Measurements from ENCODE around the gene CLTA. TPM values are rescaled to one million over a fixed set of nuclear protein-coding genes. Genes with fewer than 3 reads are reported as not detected.
A peak's percentile ranks its signal among the peaks of the same experiment; 100 is the strongest.

Gene CLTA
- total RNA-seq, 5 donors from 2014 or later (not counting 1 experiment from before 2014, with no cell fraction given): 40.2 to 79.0 (median 70.0) TPM

GRCh38 chr9:36193023-36193422 is 2.3 kb downstream of the CLTA start:
- H3K27ac ChIP-seq (ENCODE audit: low read length): no peak overlapping the region
- Mint-ChIP-seq H3K9me3 (no peaks in the 10 kb centered on the region), H3K4me1 (peaks cover 52 to 61% (median 60%) of the 10 kb centered on the region in 3 donors), H3K27me3 (peaks cover 0 to 2% of the 10 kb centered on the region in 2 donors), H3K36me3 (peaks cover 22% of the 10 kb centered on the region), H3K4me3 (peak overlapping the region; percentile 91 to 94 (median 92)), H3K27ac (peak overlapping the region in 1 of 2 donors; percentile 18)
- no peaks in the 10 kb centered on the region for H3K9me3 ChIP-seq
- no peaks in the 10 kb centered on the region for H3K27me3 ChIP-seq (replicated peaks in 1 of 2; ENCODE audit: control insufficient read depth in 2 of 2, extremely low read depth in 1 of 2, insufficient read depth in 2 of 2, low read length in 1 of 2)
- CTCF ChIA-PET: interaction anchor here (1.1 to 1.2 kb wide), 2 partner anchors 90 kb away, joined by 3 read pairs; no protein-coding TSS in a partner anchor
- no peak overlapping the region for H3K4me3 ChIP-seq (ENCODE audit: control insufficient read depth in 1 of 2, extremely low read depth in 1 of 2, low read length in 1 of 2)
- WGBS (ENCODE audit: insufficient coverage): 75% methylated on average over 3 of the region's 3 CpGs
- ATAC-seq (replicated peaks in 1 of 4) (no peak), DNase-seq (no peak)
- peaks cover 0 to 13% of the 10 kb centered on the region in 2 donors for H3K36me3 ChIP-seq (ENCODE audit: control insufficient read depth in 2 of 2, extremely low read depth in 1 of 2, insufficient read depth in 1 of 2, low read length in 1 of 2)
- peaks cover 24 to 37% of the 10 kb centered on the region in 2 experiments for H3K4me1 ChIP-seq (ENCODE audit: control insufficient read depth in 1 of 2, extremely low read depth in 1 of 2, insufficient read depth in 2 of 2, low read length in 2 of 2)
- POLR2A ChIA-PET: interaction anchor here in 1 of 2 donors (0.6 kb wide), 1 partner anchor 66 kb away, joined by 4 read pairs; no protein-coding TSS in a partner anchor

- H3K4me1 ChIP-seq (ENCODE audit: control insufficient read depth in 1 of 2, extremely low read depth in 1 of 2, insufficient read depth in 2 of 2, low read length in 2 of 2): peaks cover 24 to 37% of the 10 kb centered on the region in 2 experiments
- Mint-ChIP-seq H3K9me3 (no peaks in the 10 kb centered on the region), H3K4me3 (peak overlapping the region in 2 of 3 donors; percentile 29 to 94), H3K4me1 (peaks cover 52 to 60% (median 58%) of the 10 kb centered on the region in 3 donors), H3K27me3 (no peaks in the 10 kb centered on the region), H3K27ac (no peak overlapping the region), H3K36me3 (peaks cover 27% of the 10 kb centered on the region)
- H3K27ac ChIP-seq (ENCODE audit: low read length): no peak overlapping the region
- no peak for DNase-seq
- no peak for ATAC-seq (replicated peaks in 1 of 4)
- no peak overlapping the region for H3K4me3 ChIP-seq (ENCODE audit: control insufficient read depth in 1 of 2, extremely low read depth in 1 of 2, low read length in 1 of 2)
- 60% methylated on average over 2 of the region's 4 CpGs for WGBS (ENCODE audit: insufficient coverage)
- peaks cover 0 to 25% of the 10 kb centered on the region in 2 donors for H3K36me3 ChIP-seq (ENCODE audit: control insufficient read depth in 2 of 2, extremely low read depth in 1 of 2, insufficient read depth in 1 of 2, low read length in 1 of 2)
- ChIA-PET CTCF (no interaction called here), POLR2A (interaction anchor here in 1 of 2 donors (0.5 kb wide), 1 partner anchor 140 kb away, joined by 8 read pairs; no protein-coding TSS in a partner anchor)
- no peaks in the 10 kb centered on the region for H3K27me3 ChIP-seq (replicated peaks in 1 of 2; ENCODE audit: control insufficient read depth in 2 of 2, extremely low read depth in 1 of 2, insufficient read depth in 2 of 2, low read length in 1 of 2)
- H3K9me3 ChIP-seq: no peaks in the 10 kb centered on the region
Observed at GRCh38 chr9:36194326-36195000, 3.7 kb downstream of the CLTA start.

DNA sequence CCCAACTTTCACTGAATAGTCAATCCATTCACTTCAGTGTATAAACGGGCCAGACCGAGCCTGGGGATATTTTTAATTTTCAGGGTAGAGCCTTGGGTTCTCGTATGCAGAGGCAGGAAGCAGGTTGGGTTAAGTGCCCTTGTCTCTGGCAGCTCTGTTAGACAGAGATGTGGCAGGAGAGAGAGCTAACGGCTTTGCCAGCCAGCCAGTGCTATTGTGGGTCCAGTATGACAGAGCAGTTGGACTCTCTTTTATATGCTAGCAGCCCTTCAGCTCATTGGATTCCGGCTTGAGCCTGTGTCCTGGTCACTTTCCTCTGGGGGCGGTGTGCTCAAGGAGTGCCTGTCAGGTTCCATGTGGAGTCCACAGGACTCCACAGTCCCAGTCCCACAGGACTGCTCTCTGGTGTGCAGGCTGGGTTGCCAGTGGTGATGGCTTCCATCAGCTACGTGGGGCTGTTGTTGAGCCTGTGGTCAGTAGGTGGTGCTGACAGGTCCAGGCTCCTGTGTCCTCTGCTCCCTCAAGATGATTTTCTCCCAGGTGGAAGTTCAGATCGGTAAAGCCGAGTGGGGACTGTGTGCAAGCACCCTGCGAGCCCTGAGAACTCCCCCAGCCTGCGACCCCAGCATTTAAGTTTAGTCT is 14.3 kb downstream of the CLTA start:
- peaks cover 65% of the 10 kb centered on the region for H3K36me3 Mint-ChIP-seq
- Histone ChIP-seq H3K4me1 (ENCODE audit: control insufficient read depth in 1 of 2, extremely low read depth in 1 of 2, insufficient read depth in 2 of 2, low read length in 2 of 2) (peaks cover 0 to 8% of the 10 kb centered on the region in 2 experiments), H3K4me3 (ENCODE audit: control insufficient read depth in 1 of 2, extremely low read depth in 1 of 2, low read length in 1 of 2) (no peak overlapping the region), H3K27me3 (replicated peaks in 1 of 2; ENCODE audit: control insufficient read depth in 2 of 2, extremely low read depth in 1 of 2, insufficient read depth in 2 of 2, low read length in 1 of 2) (no peaks in the 10 kb centered on the region), H3K27ac (ENCODE audit: low read length) (no peak overlapping the region), H3K9me3 (no peaks in the 10 kb centered on the region), H3K36me3 (ENCODE audit: control insufficient read depth in 2 of 2, extremely low read depth in 1 of 2, insufficient read depth in 1 of 2, low read length in 1 of 2) (peaks cover 18 to 94% of the 10 kb centered on the region in 2 donors)
- 100% methylated on average over 9 of the region's 11 CpGs for WGBS (ENCODE audit: insufficient coverage)
- POLR2A ChIA-PET: no interaction called here
- H3K4me1 Mint-ChIP-seq: peaks cover 25 to 49% (median 47%) of the 10 kb centered on the region in 3 donors
- no peak overlapping the region for H3K4me3 Mint-ChIP-seq
- ATAC-seq (replicated peaks in 1 of 4) (no peak), DNase-seq (no peak)
- CTCF ChIA-PET: no interaction called here
- no peaks in the 10 kb centered on the region for H3K9me3 Mint-ChIP-seq
- H3K27ac Mint-ChIP-seq: no peak overlapping the region
- H3K27me3 Mint-ChIP-seq: no peaks in the 10 kb centered on the region

DNA sequence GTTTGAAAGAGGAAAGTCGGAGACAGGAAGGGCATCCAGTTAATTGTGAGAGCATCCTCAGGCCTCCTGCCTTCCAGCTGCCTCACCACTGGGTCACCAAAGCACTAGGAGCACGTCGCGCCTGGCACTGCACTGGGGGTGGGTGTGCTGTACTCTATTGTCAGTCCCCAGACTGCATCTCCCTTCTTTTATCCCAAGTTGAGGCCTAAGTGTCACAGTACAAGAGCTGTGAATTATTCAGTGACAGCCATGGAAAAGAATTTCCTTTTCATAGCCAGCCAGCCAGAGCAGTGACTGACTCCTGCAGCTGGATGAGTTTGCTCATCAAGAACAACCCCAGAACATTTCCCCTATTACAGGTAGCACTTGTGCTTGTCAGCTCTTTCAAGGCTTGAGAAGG is 16.3 kb downstream of the CLTA start:
- H3K36me3 ChIP-seq (ENCODE audit: control insufficient read depth in 2 of 2, extremely low read depth in 1 of 2, insufficient read depth in 1 of 2, low read length in 1 of 2): peaks cover 18 to 93% of the 10 kb centered on the region in 2 donors
- Mint-ChIP-seq H3K27me3 (no peaks in the 10 kb centered on the region), H3K4me3 (no peak overlapping the region), H3K27ac (peak overlapping the region; percentile 40 to 86), H3K9me3 (no peaks in the 10 kb centered on the region), H3K36me3 (peaks cover 74% of the 10 kb centered on the region), H3K4me1 (peaks cover 41 to 66% (median 55%) of the 10 kb centered on the region in 3 donors)
- ChIA-PET CTCF (interaction anchor here in 1 of 2 donors (1.2 kb wide), 1 partner anchor 16 kb away, joined by 3 read pairs; the partner anchor contains the start of gene CLTA), POLR2A (no interaction called here)
- no peaks in the 10 kb centered on the region for H3K27me3 ChIP-seq (replicated peaks in 1 of 2; ENCODE audit: control insufficient read depth in 2 of 2, extremely low read depth in 1 of 2, insufficient read depth in 2 of 2, low read length in 1 of 2)
- peaks cover 0 to 8% of the 10 kb centered on the region in 2 experiments for H3K4me1 ChIP-seq (ENCODE audit: control insufficient read depth in 1 of 2, extremely low read depth in 1 of 2, insufficient read depth in 2 of 2, low read length in 2 of 2)
- H3K4me3 ChIP-seq (ENCODE audit: control insufficient read depth in 1 of 2, extremely low read depth in 1 of 2, low read length in 1 of 2): no peak overlapping the region
- WGBS (ENCODE audit: insufficient coverage): no CpG with 5 or more reads among the region's 4 CpGs
- no peaks in the 10 kb centered on the region for H3K9me3 ChIP-seq
- no peak overlapping the region for H3K27ac ChIP-seq (ENCODE audit: low read length)
- no peak for ATAC-seq (replicated peaks in 1 of 4)
- no peak for DNase-seq

DNA sequence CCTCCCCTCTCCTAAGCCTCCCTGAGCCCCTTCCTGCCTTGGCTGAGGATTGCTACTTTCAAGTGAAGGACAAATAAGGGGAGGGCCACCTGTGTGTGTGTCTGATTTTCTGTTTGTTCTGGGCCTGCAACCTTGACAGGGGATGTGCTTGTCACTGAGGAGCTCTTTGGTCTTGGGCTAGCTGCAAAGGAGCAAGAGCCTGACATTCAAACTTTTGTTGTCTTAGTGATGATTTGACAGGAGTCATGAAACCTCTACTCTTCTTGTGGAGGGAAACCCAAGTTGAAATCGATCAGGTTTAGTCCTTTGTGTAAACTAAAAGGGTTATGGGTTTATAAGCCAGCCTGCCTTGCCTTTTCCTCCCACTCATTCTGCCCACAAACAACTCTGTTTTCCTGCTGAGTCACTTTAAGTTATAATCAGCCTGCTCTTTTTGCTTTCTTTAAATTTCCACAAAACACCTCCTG is 16.9 kb downstream of the CLTA start:
- ChIA-PET CTCF (interaction anchor here in 1 of 2 donors (1.2 kb wide), 1 partner anchor 16 kb away, joined by 3 read pairs; the partner anchor contains the start of gene CLTA), POLR2A (no interaction called here)
- H3K36me3 ChIP-seq (ENCODE audit: control insufficient read depth in 2 of 2, extremely low read depth in 1 of 2, insufficient read depth in 1 of 2, low read length in 1 of 2): peaks cover 18 to 92% of the 10 kb centered on the region in 2 donors
- WGBS (ENCODE audit: insufficient coverage): no CpG with 5 or more reads among the region's 1 CpG
- Mint-ChIP-seq H3K27ac (peak overlapping the region; percentile 78 to 86), H3K4me1 (peaks cover 41 to 68% (median 52%) of the 10 kb centered on the region in 3 donors), H3K36me3 (peaks cover 69% of the 10 kb centered on the region), H3K4me3 (no peak overlapping the region), H3K27me3 (no peaks in the 10 kb centered on the region), H3K9me3 (no peaks in the 10 kb centered on the region)
- ATAC-seq (replicated peaks in 1 of 4): no peak
- H3K27ac ChIP-seq (ENCODE audit: low read length): no peak overlapping the region
- H3K9me3 ChIP-seq: no peaks in the 10 kb centered on the region
- H3K4me3 ChIP-seq (ENCODE audit: control insufficient read depth in 1 of 2, extremely low read depth in 1 of 2, low read length in 1 of 2): no peak overlapping the region
- DNase-seq: no peak
- H3K4me1 ChIP-seq (ENCODE audit: control insufficient read depth in 1 of 2, extremely low read depth in 1 of 2, insufficient read depth in 2 of 2, low read length in 2 of 2): peaks cover 0 to 8% of the 10 kb centered on the region in 2 experiments
- no peaks in the 10 kb centered on the region for H3K27me3 ChIP-seq (replicated peaks in 1 of 2; ENCODE audit: control insufficient read depth in 2 of 2, extremely low read depth in 1 of 2, insufficient read depth in 2 of 2, low read length in 1 of 2)

GRCh38 chr9:36208521-36209253 is 18.0 kb downstream of the CLTA start:
- Histone ChIP-seq H3K4me3 (ENCODE audit: control insufficient read depth in 1 of 2, extremely low read depth in 1 of 2, low read length in 1 of 2) (no peak overlapping the region), H3K9me3 (no peaks in the 10 kb centered on the region), H3K27me3 (replicated peaks in 1 of 2; ENCODE audit: control insufficient read depth in 2 of 2, extremely low read depth in 1 of 2, insufficient read depth in 2 of 2, low read length in 1 of 2) (no peaks in the 10 kb centered on the region), H3K36me3 (ENCODE audit: control insufficient read depth in 2 of 2, extremely low read depth in 1 of 2, insufficient read depth in 1 of 2, low read length in 1 of 2) (peaks cover 24 to 88% of the 10 kb centered on the region in 2 donors), H3K27ac (ENCODE audit: low read length) (no peak overlapping the region), H3K4me1 (ENCODE audit: control insufficient read depth in 1 of 2, extremely low read depth in 1 of 2, insufficient read depth in 2 of 2, low read length in 2 of 2) (peaks cover 0 to 8% of the 10 kb centered on the region in 2 experiments)
- Mint-ChIP-seq H3K27ac (peak overlapping the region; percentile 78 to 86), H3K9me3 (no peaks in the 10 kb centered on the region), H3K27me3 (no peaks in the 10 kb centered on the region), H3K4me1 (peaks cover 41 to 68% (median 56%) of the 10 kb centered on the region in 3 donors), H3K4me3 (no peak overlapping the region), H3K36me3 (peaks cover 65% of the 10 kb centered on the region)
- ChIA-PET POLR2A (no interaction called here), CTCF (no interaction called here)
- WGBS (ENCODE audit: insufficient coverage): 99% methylated on average over 5 of the region's 10 CpGs
- DNase-seq (no peak), ATAC-seq (replicated peaks in 1 of 4) (no peak)

Data from T-cell (primary cell).